Measurements from ENCODE around the gene MYH8. TPM values are rescaled to one million over a fixed set of nuclear protein-coding genes. Genes with fewer than 3 reads are reported as not detected.

MYH8 gene
- total RNA-seq, 1 donor from 2014 or later = not detected

GRCh38 chr17:10349403-10349802 lies 72.3 kb downstream of the MYH8 start:
- no peak overlapping the region for H3K27ac ChIP-seq (ENCODE audit: low read depth, low read length)
- no peak overlapping the region for H3K27ac Mint-ChIP-seq (ENCODE audit: unreplicated experiment)
- no peaks in the 10 kb centered on the region for H3K36me3 Mint-ChIP-seq (ENCODE audit: low read depth, unreplicated experiment)
- no peak for FAIRE-seq
- peaks cover 4% of the 10 kb centered on the region for H3K9me3 Mint-ChIP-seq (ENCODE audit: unreplicated experiment)
- H4K20me1 ChIP-seq (ENCODE audit: insufficient read depth, low read length) = no peaks in the 10 kb centered on the region
- H3K4me2 ChIP-seq (ENCODE audit: low read length) = no peak overlapping the region
- H3K79me2 ChIP-seq (ENCODE audit: insufficient read depth, low read length) = no peaks in the 10 kb centered on the region
- peaks cover 6% of the 10 kb centered on the region for H3K27me3 Mint-ChIP-seq (ENCODE audit: low read depth, unreplicated experiment)
- DNase-seq (ENCODE audit: low read depth) = no peak
- TF ChIP-seq EZH2 (IDR thresholded peaks at IDR 0.05; ENCODE audit: insufficient read depth, low read length) = no peak
- no peak for TF ChIP-seq CTCF (IDR thresholded peaks at IDR 0.05; ENCODE audit: insufficient read depth, low read depth, low read length)
- no peak overlapping the region for H2AFZ ChIP-seq (ENCODE audit: low read depth, low read length)
- peaks cover 3% of the 10 kb centered on the region for H3K9me3 ChIP-seq (ENCODE audit: insufficient read depth, low read depth, low read length)
- no peak overlapping the region for H3K4me3 ChIP-seq (ENCODE audit: insufficient read depth, low read depth, low read length)
- H3K27me3 ChIP-seq (ENCODE audit: insufficient read depth, low read length) = no peaks in the 10 kb centered on the region
- no peaks in the 10 kb centered on the region for H3K4me1 Mint-ChIP-seq (ENCODE audit: low read depth, unreplicated experiment)
- H3K4me1 ChIP-seq (ENCODE audit: insufficient read depth, low read length) = no peaks in the 10 kb centered on the region
- H3K9ac ChIP-seq (ENCODE audit: low read length) = no peak overlapping the region
- H3K36me3 ChIP-seq (ENCODE audit: insufficient read depth, low read length) = no peaks in the 10 kb centered on the region
- no peak overlapping the region for H3K4me3 Mint-ChIP-seq (ENCODE audit: unreplicated experiment)

GRCh38 chr17:10344816-10345215 lies 76.9 kb downstream of the MYH8 start:
- Histone ChIP-seq H3K27me3 (ENCODE audit: insufficient read depth, low read length) (no peaks in the 10 kb centered on the region), H3K4me2 (ENCODE audit: low read length) (no peak overlapping the region), H3K9me3 (ENCODE audit: insufficient read depth, low read depth, low read length) (peaks cover 2% of the 10 kb centered on the region), H3K79me2 (ENCODE audit: insufficient read depth, low read length) (no peaks in the 10 kb centered on the region), H3K4me1 (ENCODE audit: insufficient read depth, low read length) (no peaks in the 10 kb centered on the region), H3K4me3 (ENCODE audit: insufficient read depth, low read depth, low read length) (no peak overlapping the region), H3K27ac (ENCODE audit: low read depth, low read length) (no peak overlapping the region), H3K36me3 (ENCODE audit: insufficient read depth, low read length) (no peaks in the 10 kb centered on the region), H3K9ac (ENCODE audit: low read length) (no peak overlapping the region), H2AFZ (ENCODE audit: low read depth, low read length) (no peak overlapping the region), H4K20me1 (ENCODE audit: insufficient read depth, low read length) (no peaks in the 10 kb centered on the region)
- Mint-ChIP-seq H3K9me3 (ENCODE audit: unreplicated experiment) (no peaks in the 10 kb centered on the region), H3K27me3 (ENCODE audit: low read depth, unreplicated experiment) (peaks cover 6% of the 10 kb centered on the region), H3K27ac (ENCODE audit: unreplicated experiment) (no peak overlapping the region), H3K4me3 (ENCODE audit: unreplicated experiment) (no peak overlapping the region), H3K36me3 (ENCODE audit: low read depth, unreplicated experiment) (no peaks in the 10 kb centered on the region), H3K4me1 (ENCODE audit: low read depth, unreplicated experiment) (no peaks in the 10 kb centered on the region)
- DNase-seq (ENCODE audit: low read depth) (no peak), FAIRE-seq (no peak)
- TF ChIP-seq EZH2 (IDR thresholded peaks at IDR 0.05; ENCODE audit: insufficient read depth, low read length) (no peak), CTCF (IDR thresholded peaks at IDR 0.05; ENCODE audit: insufficient read depth, low read depth, low read length) (no peak)

Other genes starting within 250 kb of the MYH8 start
- gene GAS7, start 223.3 kb downstream of the MYH8 start, total RNA-seq = 8.5 and 10.2 TPM in 2 replicates
- not detected in 2 replicates for gene MYH13, start 48.9 kb downstream of the MYH8 start, total RNA-seq
- not detected in 2 replicates for gene MYH4, start 47.6 kb upstream of the MYH8 start, total RNA-seq
- gene MYH1, start 96.6 kb upstream of the MYH8 start, total RNA-seq = not detected in 2 replicates
- gene MYH2, start 127.7 kb upstream of the MYH8 start, total RNA-seq = 0.02 TPM in 1 of 2 replicates, not detected in the other
- gene MYH3, start 235.4 kb upstream of the MYH8 start, total RNA-seq = 1.9 TPM in 2 replicates